K562 (cell line): Measurements from ENCODE around the gene PPIH. TPM values are rescaled to one million over a fixed set of nuclear protein-coding genes. Genes with fewer than 3 reads are reported as not detected.

Source experiments
- ASH1L ChIP-seq: fragments of 450-650 bp; IDR thresholded peaks from 2 replicates; pipeline ENCODE4 v1.6.1; 2018; ENCODE audit warnings: borderline replicate concordance, mild to moderate bottlenecking, low read depth; ENCODE audit not compliant: partially characterized antibody
- CHD7 ChIP-seq: fragments of 200-600 bp; sonication (generic); IDR thresholded peaks from one replicate; pipeline ENCODE4 v1.6.1; 2012; ENCODE audit warnings: mild to moderate bottlenecking, low read depth, low read length, inconsistent platforms
- DPF2 ChIP-seq: fragments of 450-650 bp; IDR thresholded peaks from 2 replicates; pipeline ENCODE4 v1.6.1; 2016
- IFI16 ChIP-seq: fragments of 250-450 bp; sonication (Bioruptor Pico); IDR thresholded peaks from 2 replicates; pipeline ENCODE4 v2.1.2; 2022; ENCODE audit warnings: mild to moderate bottlenecking, inconsistent platforms
- KDM1A ChIP-seq, 2 experiments: fragments of 450-650 bp; IDR thresholded peaks; 2 replicates each; pipeline ENCODE4 v1.6.1; 2016; ENCODE audit warnings: mild to moderate bottlenecking in 2 of 2
- MCM5 ChIP-seq: fragments of 450-650 bp; IDR thresholded peaks from 2 replicates; pipeline ENCODE4 v1.6.1; 2016; ENCODE audit warnings: low read depth
- PHF21A ChIP-seq: fragments of 450-650 bp; IDR thresholded peaks from 2 replicates; pipeline ENCODE4 v1.6.1; 2017; ENCODE audit warnings: low read depth, borderline replicate concordance
- TAF1 ChIP-seq: IDR thresholded peaks from 2 replicates; pipeline ENCODE4 v1.6.1; 2011; ENCODE audit warnings: mild to moderate bottlenecking, low read length, moderate library complexity; ENCODE audit not compliant: insufficient read depth, control insufficient read depth, severe bottlenecking; ENCODE audit errors: extremely low read depth
- ZNF655 ChIP-seq: fragments of 250-450 bp; sonication (Bioruptor Pico); IDR thresholded peaks from 2 replicates; pipeline ENCODE4 v1.5.0; 2021
- polyA plus RNA-seq, 8 experiments: library from polyadenylated mRNA; depleted of rRNA in 4 of 8; stranded (reverse) in 5 of 8; unstranded in 3 of 8; fragments of >200 nt; fragmentation: Nextera tagmentation in 2 of 8; fragmentation: Illumina TruSeq in 1 of 8; extraction: Ambion mirVana in 2 of 8; extraction: Trizol in 1 of 8; gene quantifications; 2 replicates each; pipeline versions ENCODE4 v1.2.1 to v1.2.3, GENCODE V29; 2011 to 2014; ENCODE audit warnings: inconsistent platforms in 1 of 8, missing spikeins in 1 of 8
- total RNA-seq, 7 experiments: library from RNA; depleted of rRNA in 6 of 7; stranded (reverse); fragments of >200 nt in 6 of 7; fragmentation: Illumina TruSeq in 2 of 7; extraction: Trizol in 2 of 7; gene quantifications; 2 replicates each; pipeline versions ENCODE4 v1.2.1 to v1.2.3, GENCODE V29; 2011 to 2021; ENCODE audit warnings: low replicate concordance in 1 of 7
- TF ChIP-seq, protein P1 (sequence below): fragments of 250-450 bp; sonication (Bioruptor Pico); IDR thresholded peaks from 2 replicates; pipeline ENCODE4 v1.4.0; 2020; ENCODE audit warnings: mild to moderate bottlenecking, moderate library complexity

The PPIH gene
- total and polyA plus RNA-seq, 9 of the 15 experiments (the other 6 are each of a cell fraction or from before 2014, with no cell fraction given), result 197 to 470 (median 277) TPM

DNA sequence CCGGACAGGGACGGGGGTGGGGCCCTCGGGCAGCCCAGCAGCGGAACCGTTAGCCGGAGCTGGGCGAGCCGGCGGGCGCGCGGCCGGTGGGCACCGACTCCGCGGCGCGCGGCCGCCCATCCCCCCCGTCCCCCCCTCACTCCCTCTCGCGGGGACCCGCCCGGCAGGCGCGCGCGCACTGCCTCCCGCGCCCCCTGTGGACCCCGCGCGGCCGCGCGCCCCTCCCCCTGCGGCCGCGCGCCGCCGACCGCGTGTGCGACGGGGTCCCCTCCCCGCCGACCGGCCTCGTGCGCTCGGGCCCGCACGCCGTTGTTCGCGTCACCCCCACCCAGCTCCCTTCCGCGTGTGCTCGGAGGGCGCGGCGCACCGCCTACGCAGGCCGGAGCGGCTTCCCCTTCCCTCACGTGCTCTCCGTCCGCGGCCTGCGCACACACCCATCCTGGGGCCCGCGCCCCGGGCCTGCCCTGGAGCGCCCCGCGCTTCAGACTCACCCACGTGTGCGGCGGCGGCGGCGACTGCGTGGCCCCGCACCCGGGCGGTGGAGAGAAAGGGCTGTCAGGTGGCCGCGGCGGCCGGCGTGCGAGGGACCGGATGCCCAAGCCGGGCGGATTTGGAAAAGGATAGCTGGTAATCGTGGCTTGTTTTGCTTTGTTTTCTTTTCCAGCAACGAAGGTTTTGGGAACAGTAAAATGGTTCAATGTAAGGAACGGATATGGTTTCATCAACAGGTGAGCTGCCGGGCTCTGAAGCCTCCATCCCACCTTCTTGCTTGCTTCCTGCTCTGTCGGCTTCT is 24.7 kb downstream of the PPIH start (continued):
- TF ChIP-seq CHD7 (no peak), TAF1 (peak; percentile 23), ZNF655 (CRISPR knock-in tag) (no peak), ASH1L (no peak), MCM5 (no peak), PHF21A (no peak), IFI16 (CRISPR knock-in tag) (no peak), DPF2 (no peak), KDM1A (IDR thresholded peaks at IDR 0.05) (no peak)
- TF ChIP-seq, protein P1, sequence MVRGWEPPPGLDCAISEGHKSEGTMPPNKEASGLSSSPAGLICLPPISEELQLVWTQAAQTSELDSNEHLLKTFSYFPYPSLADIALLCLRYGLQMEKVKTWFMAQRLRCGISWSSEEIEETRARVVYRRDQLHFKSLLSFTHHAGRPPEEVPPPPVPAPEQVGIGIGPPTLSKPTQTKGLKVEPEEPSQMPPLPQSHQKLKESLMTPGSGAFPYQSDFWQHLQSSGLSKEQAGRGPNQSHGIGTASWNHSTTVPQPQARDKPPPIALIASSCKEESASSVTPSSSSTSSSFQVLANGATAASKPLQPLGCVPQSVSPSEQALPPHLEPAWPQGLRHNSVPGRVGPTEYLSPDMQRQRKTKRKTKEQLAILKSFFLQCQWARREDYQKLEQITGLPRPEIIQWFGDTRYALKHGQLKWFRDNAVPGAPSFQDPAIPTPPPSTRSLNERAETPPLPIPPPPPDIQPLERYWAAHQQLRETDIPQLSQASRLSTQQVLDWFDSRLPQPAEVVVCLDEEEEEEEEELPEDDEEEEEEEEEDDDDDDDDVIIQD (CRISPR knock-in tag), result no peak
